ENCODE data around the gene NSG2. TPM values are rescaled to one million over a fixed set of nuclear protein-coding genes. Genes with fewer than 3 reads are reported as not detected.

NSG2 gene
- total RNA-seq, 1 experiment from 2014 or later = 0.10 TPM

DNA sequence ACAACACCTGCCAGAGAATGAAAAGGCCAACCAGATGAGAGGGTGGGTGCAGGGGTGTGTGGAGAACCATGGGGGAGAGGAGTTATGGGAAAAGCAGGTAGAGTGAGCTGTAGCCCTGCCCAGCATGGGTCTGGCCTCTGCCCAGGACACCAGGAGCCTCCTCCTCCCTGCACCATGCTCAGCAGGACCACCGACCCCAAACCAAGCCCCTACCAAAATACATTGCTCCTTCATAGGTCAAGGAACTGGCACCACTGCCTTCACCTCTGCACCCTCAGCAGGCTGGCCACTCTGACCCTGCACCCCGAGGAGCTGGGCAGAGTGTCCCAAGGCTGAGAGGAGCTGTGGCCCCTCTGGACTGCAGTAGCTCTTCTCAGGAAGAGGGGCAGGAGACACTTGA, 102.0 kb downstream of the NSG2 start:
- DNase-seq (ENCODE audit: extremely low read depth, low read depth) = no peak

- no peak for DNase-seq (ENCODE audit: extremely low read depth, low read depth)
These were observed 103.2 kb downstream of the NSG2 start for GRCh38 chr5:174148721-174149120.

DNA sequence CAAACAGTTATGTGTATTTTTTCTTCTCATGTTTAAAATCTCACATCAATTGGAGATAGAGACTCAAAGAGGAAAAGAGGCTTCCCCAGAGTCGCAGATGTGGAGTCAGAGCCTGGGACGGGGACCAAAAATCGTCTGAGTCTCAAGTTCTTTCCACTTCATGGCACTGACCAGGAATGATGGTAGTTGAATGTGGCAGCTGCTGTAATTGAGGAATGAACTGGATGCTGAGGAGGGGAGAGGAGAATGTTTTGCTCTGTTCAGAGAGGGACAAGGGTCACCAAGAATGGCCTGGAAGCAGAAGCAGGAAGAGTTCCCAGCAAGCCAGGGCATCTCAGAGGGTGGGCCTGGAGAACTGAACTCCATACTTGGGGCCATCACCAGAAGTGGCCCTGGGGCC, 103.9 kb downstream of the NSG2 start:
- DNase-seq (ENCODE audit: extremely low read depth, low read depth) = no peak

DNA sequence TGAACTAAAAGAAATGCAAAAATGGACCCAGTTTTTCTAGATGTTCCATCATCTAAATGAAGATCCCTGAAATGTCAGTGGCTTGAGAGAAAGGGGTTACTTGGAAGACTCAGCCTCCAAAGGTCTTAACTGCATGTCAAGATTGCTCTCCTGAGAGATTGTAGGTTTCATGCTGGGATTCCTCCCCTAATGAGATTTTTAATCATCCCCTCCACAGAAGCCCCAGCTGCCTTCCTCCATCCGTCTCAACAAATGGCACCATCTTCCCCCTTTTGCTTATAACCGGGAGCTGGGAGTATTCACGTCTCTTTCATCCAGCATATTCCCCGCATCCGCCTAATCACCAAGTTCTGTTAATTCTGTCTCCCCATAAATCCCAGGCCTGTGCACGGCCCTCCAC, 104.5 kb downstream of the NSG2 start:
- DNase-seq (ENCODE audit: extremely low read depth, low read depth) = no peak

- no peak for DNase-seq (ENCODE audit: extremely low read depth, low read depth)
These were observed 106.2 kb downstream of the NSG2 start for GRCh38 chr5:174151599-174152181.

DNA sequence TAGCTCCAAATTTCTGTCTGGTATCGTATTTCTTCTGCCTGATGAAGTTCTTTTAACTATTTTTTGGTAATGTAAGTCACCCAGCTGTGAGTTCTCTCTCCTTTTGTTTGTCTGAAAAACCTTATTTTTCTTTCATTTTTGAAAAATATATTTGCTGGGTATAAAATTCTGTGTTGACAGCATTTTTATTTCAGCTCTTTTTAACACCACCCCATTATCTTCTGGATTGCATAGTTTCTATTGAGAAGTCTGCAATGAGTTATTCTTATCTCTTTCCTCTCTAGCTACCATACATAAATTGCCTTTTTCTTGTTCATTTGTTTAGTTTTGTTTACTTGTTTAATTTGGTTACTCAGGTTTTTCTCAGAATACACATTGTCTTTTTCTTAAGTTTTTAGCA, 109.1 kb downstream of the NSG2 start:
- DNase-seq (ENCODE audit: extremely low read depth, low read depth) = no peak

DNA sequence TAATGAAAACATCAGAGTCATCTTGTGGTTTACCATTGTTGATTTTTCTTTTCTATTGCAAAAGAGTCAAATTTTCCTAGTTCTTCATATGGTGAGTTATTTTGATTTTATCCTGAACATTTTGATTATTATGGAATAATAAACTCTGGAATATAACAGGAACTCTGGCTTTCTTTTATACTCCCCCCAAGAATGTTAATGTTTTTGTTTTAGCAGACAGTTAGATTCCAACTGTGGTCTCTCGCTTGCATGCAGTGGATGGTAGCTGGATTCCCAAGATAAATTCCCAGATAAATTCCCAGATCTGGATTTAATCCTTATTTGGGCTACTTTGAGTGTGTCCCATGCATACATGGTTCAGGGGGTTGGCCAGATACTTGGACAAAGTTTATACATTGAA, 109.8 kb downstream of the NSG2 start:
- DNase-seq (ENCODE audit: extremely low read depth, low read depth) = no peak

DNA sequence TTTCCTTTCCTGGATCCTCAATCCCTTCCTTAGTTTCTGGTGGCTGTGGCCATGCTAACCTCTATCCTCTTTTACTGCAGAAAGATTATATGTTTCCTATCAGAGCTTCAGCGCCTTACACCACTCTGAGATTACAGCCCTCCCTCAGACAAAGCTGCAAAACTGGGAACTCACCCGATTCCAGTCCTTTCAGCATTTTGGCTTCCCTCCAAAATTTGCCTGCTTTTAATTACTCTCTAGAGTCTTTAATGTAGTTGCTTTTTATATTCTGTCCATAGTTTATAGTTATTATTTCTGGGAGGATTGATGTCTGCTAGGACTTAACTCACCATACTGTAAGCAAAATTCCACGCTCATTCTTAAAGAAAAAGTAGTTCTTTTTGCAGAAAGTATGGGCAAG, 110.2 kb downstream of the NSG2 start:
- DNase-seq (ENCODE audit: extremely low read depth, low read depth) = no peak

GRCh38 chr5:174157048-174157447, 111.5 kb downstream of the NSG2 start:
- no peak for DNase-seq (ENCODE audit: extremely low read depth, low read depth)

Other genes with a start within 250 kb of the NSG2 start
- 26.1 and 26.6 TPM in 2 replicates for gene CPEB4, start 157.4 kb upstream of the NSG2 start, total RNA-seq (2014; rRNA removed; shearing (Covaris generic))
- not detected in 2 replicates for gene C5orf47, start 56.5 kb upstream of the NSG2 start, total RNA-seq (2014; rRNA removed; shearing (Covaris generic))

All from NCI-H460 (cell line).